AG04450 (cell line): Measurements from ENCODE around the gene MRPS5. TPM values are rescaled to one million over a fixed set of nuclear protein-coding genes. Genes with fewer than 3 reads are reported as not detected.

ENCODE experiments used
- CTCF ChIA-PET: fragments of 300-600, 350-600 bp; formaldehyde crosslinking; extraction: SDS; loops from one replicate; lab custom pipeline; 2022; ENCODE audit warnings: antibody characterized with exemption, inconsistent platforms; lab: Charles Lee
- POLR2A ChIA-PET: fragments of 350-600 bp; formaldehyde crosslinking; extraction: SDS; loops from one replicate; lab custom pipeline; 2021; ENCODE audit warnings: antibody characterized with exemption, inconsistent platforms; lab: Yijun Ruan, JAX
- DNase-seq: peaks from one replicate; pipeline ENCODE4 v3.0.0-alpha.2; 2011; ENCODE audit warnings: low read depth, low spot score
- H3K27ac ChIP-seq: one replicate; pipeline ENCODE4 v1.5.1; 2012; ENCODE audit warnings: low read depth, low read length, control low read depth
- H3K27me3 ChIP-seq: one replicate; pipeline ENCODE4 v1.6.0; 2012; ENCODE audit warnings: low read length; ENCODE audit not compliant: control insufficient read depth, insufficient read depth
- H3K4me3 ChIP-seq: 2 replicates; pipeline ENCODE4 v1.5.1; 2011; ENCODE audit warnings: mild to moderate bottlenecking, low read depth, low read length, control low read depth
- H3K9me3 ChIP-seq: 2 replicates; pipeline ENCODE4 v1.5.1; 2012; ENCODE audit warnings: low read length; ENCODE audit not compliant: control insufficient read depth, insufficient read depth
- polyA plus RNA-seq: library from polyadenylated mRNA; depleted of rRNA; stranded (reverse); fragments of >200 nt; gene quantifications from 2 replicates; pipeline ENCODE4 v1.2.3, GENCODE V29; 2011
- TF ChIP-seq, protein P1 (sequence below): IDR thresholded peaks from 2 replicates; pipeline ENCODE4 v1.5.1; 2011; ENCODE audit warnings: low read depth, low read length, control low read depth, inconsistent platforms

MRPS5 gene
- polyA plus RNA-seq, 1 experiment: 55.7 TPM

DNA sequence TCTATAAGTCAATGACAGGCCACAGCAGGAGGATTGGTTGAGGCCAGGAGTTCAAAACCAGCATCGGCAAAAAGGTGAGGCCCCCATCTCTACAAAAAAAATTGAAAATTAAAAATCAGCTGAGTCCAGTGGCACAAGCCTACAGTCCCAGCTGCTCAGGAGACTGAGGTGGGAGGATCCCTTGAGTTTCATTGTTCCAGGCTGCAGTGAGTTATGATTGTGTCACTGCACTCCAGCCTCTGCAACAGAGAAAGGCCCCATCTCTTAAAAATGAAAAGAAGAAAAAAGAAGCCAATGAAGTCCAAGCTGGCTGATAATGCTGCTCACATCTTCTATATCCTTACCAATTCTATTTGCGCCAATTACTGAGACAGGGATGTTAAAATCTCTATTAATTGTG, 39.1 kb downstream of the MRPS5 start:
- CTCF ChIA-PET: interaction anchor here (1.1 to 2.4 kb wide), 2 partner anchors 60 to 126 kb away, joined by 3 to 11 read pairs; no protein-coding TSS in a partner anchor
- no peak overlapping the region for H3K27ac ChIP-seq
- no peak for DNase-seq
- H3K4me3 ChIP-seq: no peak overlapping the region
- peaks cover 9% of the 10 kb centered on the region for H3K27me3 ChIP-seq
- POLR2A ChIA-PET: no interaction called here
- no peaks in the 10 kb centered on the region; the same call in 1 of the 2 replicates for H3K9me3 ChIP-seq
- TF ChIP-seq, protein P1, sequence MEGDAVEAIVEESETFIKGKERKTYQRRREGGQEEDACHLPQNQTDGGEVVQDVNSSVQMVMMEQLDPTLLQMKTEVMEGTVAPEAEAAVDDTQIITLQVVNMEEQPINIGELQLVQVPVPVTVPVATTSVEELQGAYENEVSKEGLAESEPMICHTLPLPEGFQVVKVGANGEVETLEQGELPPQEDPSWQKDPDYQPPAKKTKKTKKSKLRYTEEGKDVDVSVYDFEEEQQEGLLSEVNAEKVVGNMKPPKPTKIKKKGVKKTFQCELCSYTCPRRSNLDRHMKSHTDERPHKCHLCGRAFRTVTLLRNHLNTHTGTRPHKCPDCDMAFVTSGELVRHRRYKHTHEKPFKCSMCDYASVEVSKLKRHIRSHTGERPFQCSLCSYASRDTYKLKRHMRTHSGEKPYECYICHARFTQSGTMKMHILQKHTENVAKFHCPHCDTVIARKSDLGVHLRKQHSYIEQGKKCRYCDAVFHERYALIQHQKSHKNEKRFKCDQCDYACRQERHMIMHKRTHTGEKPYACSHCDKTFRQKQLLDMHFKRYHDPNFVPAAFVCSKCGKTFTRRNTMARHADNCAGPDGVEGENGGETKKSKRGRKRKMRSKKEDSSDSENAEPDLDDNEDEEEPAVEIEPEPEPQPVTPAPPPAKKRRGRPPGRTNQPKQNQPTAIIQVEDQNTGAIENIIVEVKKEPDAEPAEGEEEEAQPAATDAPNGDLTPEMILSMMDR: no peak

DNA sequence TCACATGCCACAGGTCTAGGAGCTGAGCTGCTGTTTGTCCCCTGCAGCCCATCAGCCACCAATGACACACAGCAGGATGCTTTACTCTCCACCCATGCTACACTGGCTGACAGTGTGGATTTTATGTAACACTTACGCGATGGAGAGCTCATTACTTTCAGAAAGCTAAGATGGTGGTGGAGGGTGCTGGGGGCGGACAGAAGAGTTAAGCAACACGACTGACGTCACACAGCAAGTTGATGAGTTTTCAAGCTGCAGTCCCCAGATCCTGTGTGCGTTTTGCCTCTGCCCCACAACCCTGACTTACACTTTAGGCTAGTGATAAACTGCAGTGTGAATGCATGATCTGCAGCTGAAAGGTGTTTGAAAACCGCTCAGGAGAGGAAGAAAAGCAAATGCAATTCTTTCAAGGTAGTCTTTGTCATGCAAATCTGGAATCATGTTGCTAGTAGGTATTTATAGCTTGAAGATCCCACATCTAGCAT, 42.4 kb downstream of the MRPS5 start:
- Histone ChIP-seq H3K9me3 (no peaks in the 10 kb centered on the region; the same call in 1 of the 2 replicates), H3K4me3 (no peak overlapping the region), H3K27me3 (peaks cover 19% of the 10 kb centered on the region), H3K27ac (no peak overlapping the region)
- TF ChIP-seq, protein P1: no peak
- DNase-seq: no peak
- ChIA-PET POLR2A (interaction anchor here (0.7 kb wide), 1 partner anchor 14 kb away, joined by 5 read pairs; no protein-coding TSS in a partner anchor), CTCF (interaction anchor here (0.8 to 6.0 kb wide), 24 partner anchors 10 to 147 kb away, joined by 3 to 72 read pairs (median 4); partner anchors contain the start of genes MAL and MRPS5)

GRCh38 chr2:95077861-95078603, 43.6 kb downstream of the MRPS5 start:
- TF ChIP-seq, protein P1: no peak
- no peaks in the 10 kb centered on the region; the same call in 1 of the 2 replicates for H3K9me3 ChIP-seq
- no peak for DNase-seq
- H3K27ac ChIP-seq: no peak overlapping the region
- H3K27me3 ChIP-seq: peaks cover 19% of the 10 kb centered on the region
- CTCF ChIA-PET: interaction anchor here (0.7 to 6.0 kb wide), 12 partner anchors 10 to 247 kb away, joined by 3 to 72 read pairs (median 7); no protein-coding TSS in a partner anchor
- POLR2A ChIA-PET: interaction anchor here (0.7 kb wide), 1 partner anchor 11 kb away, joined by 6 read pairs; no protein-coding TSS in a partner anchor
- H3K4me3 ChIP-seq: no peak overlapping the region

DNA sequence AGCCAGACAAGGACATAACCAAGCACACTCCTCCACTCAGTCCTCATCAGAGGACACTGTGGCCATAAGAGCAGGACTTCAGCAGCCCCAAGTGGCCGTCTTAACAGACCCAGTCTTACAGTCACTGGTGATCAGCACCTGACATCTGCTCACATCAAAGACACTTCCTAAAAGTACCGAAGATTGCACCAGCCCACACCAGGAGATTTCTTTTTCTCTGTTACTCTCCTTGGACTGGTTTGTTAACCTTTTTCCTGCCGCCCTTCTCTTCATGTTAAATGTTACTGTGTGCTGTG, 44.1 kb downstream of the MRPS5 start:
- Histone ChIP-seq H3K4me3 (no peak overlapping the region), H3K9me3 (no peaks in the 10 kb centered on the region; the same call in 1 of the 2 replicates), H3K27ac (no peak overlapping the region), H3K27me3 (peaks cover 19% of the 10 kb centered on the region)
- CTCF ChIA-PET: interaction anchor here (1.4 to 6.0 kb wide), 6 partner anchors 9 to 54 kb away, joined by 5 to 72 read pairs (median 18); no protein-coding TSS in a partner anchor
- TF ChIP-seq, protein P1: no peak
- DNase-seq: no peak
- POLR2A ChIA-PET: no interaction called here
